Measurements from ENCODE around the gene CCDC39. TPM values are rescaled to one million over a fixed set of nuclear protein-coding genes. Genes with fewer than 3 reads are reported as not detected.

Gene CCDC39
- polyA plus RNA-seq, 1 of the 3 experiments (the other 2 are of a cell fraction), result not detected

- H3K36me3 ChIP-seq (replicated peaks in 1 of 2; ENCODE audit: control insufficient read depth in 1 of 2, insufficient read depth in 2 of 2, low read length in 1 of 2), result no peaks in the 10 kb centered on the region
- H3K4me1 ChIP-seq (ENCODE audit: control insufficient read depth in 1 of 2, insufficient read depth in 2 of 2, low read depth in 1 of 2, low read length in 1 of 2), result no peaks in the 10 kb centered on the region
- H3K27ac ChIP-seq (ENCODE audit: low read depth in 2 of 2, low read length in 1 of 2), result no peak overlapping the region
- H4K20me1 ChIP-seq (ENCODE audit: insufficient read depth), result no peaks in the 10 kb centered on the region
- no peaks in the 10 kb centered on the region for H3F3A ChIP-seq (replicated peaks; ENCODE audit: insufficient read depth)
- no peaks in the 10 kb centered on the region for H3K9me3 ChIP-seq
- POLR2A ChIA-PET, result no interaction called here
- WGBS (ENCODE audit: low lambda C conversion rate), result 60% methylated on average over 6 of the region's 6 CpGs
- DNase-seq, result no peak
- H2AFZ ChIP-seq (ENCODE audit: low read depth), result 0 out of 2 replicates have a peak overlapping the region, but pooled peaks have one; percentile 29
- TF ChIP-seq IRF3 (IDR thresholded peaks at IDR 0.05; ENCODE audit: low read depth, low read length), result no peak
- no peak for TF ChIP-seq YY1 (IDR thresholded peaks at IDR 0.05; ENCODE audit: low read depth)
- no peak for TF ChIP-seq ELF1 (IDR thresholded peaks at IDR 0.05)
- no peaks in the 10 kb centered on the region for H3K79me2 ChIP-seq (ENCODE audit: insufficient read depth)
- CTCF ChIA-PET, result no interaction called here
- H3K9ac ChIP-seq, result no peak overlapping the region
- H3K9me2 ChIP-seq, result no peaks in the 10 kb centered on the region
- no peak overlapping the region for H3K4me3 ChIP-seq (ENCODE audit: low read depth in 2 of 2, low read length in 1 of 2)
- H3K27me3 ChIP-seq (ENCODE audit: insufficient read depth), result no peaks in the 10 kb centered on the region
- H3K4me2 ChIP-seq, result no peak overlapping the region
These were observed 107.3 kb downstream of the CCDC39 start for GRCh38 chr3:180571831-180572598.

- TF ChIP-seq GATA2 (CRISPR knock-in tag; IDR thresholded peaks at IDR 0.05) (no peak), RXRA (IDR thresholded peaks at IDR 0.05; ENCODE audit: borderline replicate concordance, low read depth) (no peak), SMC3 (IDR thresholded peaks at IDR 0.05; ENCODE audit: low read depth, low read length) (no peak), TEAD4 (IDR thresholded peaks at IDR 0.05; ENCODE audit: borderline replicate concordance, insufficient read depth) (no peak), RAD21 (IDR thresholded peaks at IDR 0.05; ENCODE audit: low read length) (no peak), FOXM1 (IDR thresholded peaks at IDR 0.05; ENCODE audit: low read depth) (no peak), FOSL2 (IDR thresholded peaks at IDR 0.05; ENCODE audit: borderline replicate concordance, low read depth) (no peak), NRF1 (IDR thresholded peaks at IDR 0.05; ENCODE audit: low read depth, low read length) (no peak), JUND (IDR thresholded peaks at IDR 0.05) (no peak), EP300 (IDR thresholded peaks at IDR 0.05; ENCODE audit: borderline replicate concordance in 1 of 2, low read depth in 1 of 2, low read length in 1 of 2) (no peak), NFIC (IDR thresholded peaks at IDR 0.05; ENCODE audit: borderline replicate concordance) (no peak), TCF12 (IDR thresholded peaks at IDR 0.05) (no peak), CHD2 (IDR thresholded peaks at IDR 0.05; ENCODE audit: low read length, partially characterized antibody) (no peak), REST (IDR thresholded peaks at IDR 0.05; ENCODE audit: low read depth, low read length) (no peak)
- Histone ChIP-seq H3K36me3 (replicated peaks in 1 of 2; ENCODE audit: control insufficient read depth in 1 of 2, insufficient read depth in 2 of 2, low read length in 1 of 2) (no peaks in the 10 kb centered on the region), H2AFZ (ENCODE audit: low read depth) (no peak overlapping the region), H3K27me3 (ENCODE audit: insufficient read depth) (no peaks in the 10 kb centered on the region), H3K79me2 (ENCODE audit: insufficient read depth) (no peaks in the 10 kb centered on the region), H3K9me3 (no peaks in the 10 kb centered on the region), H4K20me1 (ENCODE audit: insufficient read depth) (no peaks in the 10 kb centered on the region), H3K4me1 (ENCODE audit: control insufficient read depth in 1 of 2, insufficient read depth in 2 of 2, low read depth in 1 of 2, low read length in 1 of 2) (no peaks in the 10 kb centered on the region), H3K9ac (no peak overlapping the region), H3K4me2 (no peak overlapping the region), H3F3A (replicated peaks; ENCODE audit: insufficient read depth) (no peaks in the 10 kb centered on the region), H3K4me3 (ENCODE audit: low read depth in 2 of 2, low read length in 1 of 2) (no peak overlapping the region), H3K27ac (ENCODE audit: low read depth in 2 of 2, low read length in 1 of 2) (no peak overlapping the region), H3K9me2 (no peaks in the 10 kb centered on the region)
- CTCF ChIA-PET, result no interaction called here
- POLR2A ChIA-PET, result no interaction called here
- no peak for DNase-seq
- WGBS (ENCODE audit: low lambda C conversion rate), result 8% methylated on average over 4 of the region's 4 CpGs
These were observed 109.1 kb downstream of the CCDC39 start for GRCh38 chr3:180570238-180570637.
